H9 (cell line): ENCODE measurements around the gene CDS1. TPM values are rescaled to one million over a fixed set of nuclear protein-coding genes. Genes with fewer than 3 reads are reported as not detected.

ENCODE experiments used
- DNase-seq: peaks from one replicate; pipeline ENCODE4 v3.0.0-alpha.2; 2017
- H2AFZ ChIP-seq: one replicate; pipeline ENCODE4 v1.6.1; 2013; ENCODE audit warnings: mild to moderate bottlenecking, low read length, control low read depth, moderate library complexity
- H2AK5ac ChIP-seq: 2 replicates; pipeline ENCODE4 v1.6.1; 2013; ENCODE audit warnings: low read length, control low read depth, mixed read lengths; ENCODE audit not compliant: insufficient read length
- H2BK120ac ChIP-seq: one replicate; pipeline ENCODE4 v1.6.1; 2013; ENCODE audit warnings: low read depth, mild to moderate bottlenecking, low read length, control low read depth, inconsistent platforms; ENCODE audit not compliant: poor library complexity, severe bottlenecking
- H2BK12ac ChIP-seq: 2 replicates; pipeline ENCODE4 v1.6.1; 2013; ENCODE audit warnings: low read length, control low read depth, mixed read lengths, low read depth; ENCODE audit not compliant: insufficient read length
- H2BK15ac ChIP-seq: 2 replicates; pipeline ENCODE4 v1.6.1; 2013; ENCODE audit warnings: low read depth, low read length, control low read depth
- H2BK20ac ChIP-seq: one replicate; pipeline ENCODE4 v1.6.1; 2013; ENCODE audit warnings: low read depth, mild to moderate bottlenecking, low read length, control low read depth, inconsistent platforms; ENCODE audit not compliant: poor library complexity, severe bottlenecking
- H2BK5ac ChIP-seq: 2 replicates; pipeline ENCODE4 v1.6.1; 2013; ENCODE audit warnings: low read length, control low read depth, mixed read lengths; ENCODE audit not compliant: insufficient read length
- H3K14ac ChIP-seq: 2 replicates; pipeline ENCODE4 v1.6.1; 2013; ENCODE audit warnings: low read length, control low read depth; ENCODE audit not compliant: insufficient read depth
- H3K18ac ChIP-seq: 2 replicates; pipeline ENCODE4 v1.6.1; 2013; ENCODE audit warnings: low read depth, mild to moderate bottlenecking, mixed read lengths, low read length, control low read depth; ENCODE audit not compliant: insufficient read length
- H3K23ac ChIP-seq: 2 replicates; pipeline ENCODE4 v1.6.1; 2013; ENCODE audit warnings: low read length, control low read depth, mixed read lengths, low read depth; ENCODE audit not compliant: insufficient read length
- H3K23me2 ChIP-seq: 2 replicates; pipeline ENCODE4 v1.6.1; 2013; ENCODE audit warnings: low read depth, mild to moderate bottlenecking, mixed read lengths, low read length, control low read depth; ENCODE audit not compliant: insufficient read length, poor library complexity, severe bottlenecking
- H3K27ac ChIP-seq: 2 replicates; pipeline ENCODE4 v1.5.1; 2013; ENCODE audit warnings: low read length, control low read depth, mixed read lengths, low read depth; ENCODE audit not compliant: insufficient read length
- H3K27me3 ChIP-seq: 2 replicates; pipeline ENCODE4 v1.6.1; 2013; ENCODE audit warnings: low read length, control low read depth, inconsistent platforms; ENCODE audit not compliant: insufficient read depth
- H3K4ac ChIP-seq: 2 replicates; pipeline ENCODE4 v1.6.1; 2013; ENCODE audit warnings: low read depth, mild to moderate bottlenecking, control low read depth, inconsistent platforms, low read length, moderate library complexity
- H3K4me1 ChIP-seq: 2 replicates; pipeline ENCODE4 v1.6.1; 2013; ENCODE audit warnings: low read length, control low read depth, inconsistent platforms; ENCODE audit not compliant: insufficient read depth
- H3K4me2 ChIP-seq: 2 replicates; pipeline ENCODE4 v1.6.1; 2013; ENCODE audit warnings: low read length, control low read depth, mixed read lengths; ENCODE audit not compliant: insufficient read length, insufficient read depth
- H3K56ac ChIP-seq: 2 replicates; pipeline ENCODE4 v1.6.1; 2013; ENCODE audit warnings: low read depth, mild to moderate bottlenecking, mixed read lengths, low read length, control low read depth; ENCODE audit not compliant: insufficient read length
- H3K79me1 ChIP-seq: 2 replicates; pipeline ENCODE4 v1.6.1; 2013; ENCODE audit warnings: low read depth, mild to moderate bottlenecking, moderate library complexity, low read length, control low read depth, inconsistent platforms; ENCODE audit not compliant: insufficient read depth, poor library complexity, severe bottlenecking
- H3K79me2 ChIP-seq: 2 replicates; pipeline ENCODE4 v1.6.1; 2013; ENCODE audit warnings: low read length, control low read depth, inconsistent platforms; ENCODE audit not compliant: insufficient read depth
- H3K9ac ChIP-seq: 2 replicates; pipeline ENCODE4 v1.6.1; 2013; ENCODE audit warnings: low read length, control low read depth, mixed read lengths; ENCODE audit not compliant: insufficient read length; ENCODE audit errors: extremely low read depth
- H3K9me3 ChIP-seq: one replicate; pipeline ENCODE4 v1.6.1; 2013; ENCODE audit warnings: low read depth, low read length, inconsistent platforms; ENCODE audit not compliant: control insufficient read depth
- H3T11ph ChIP-seq: one replicate; pipeline ENCODE4 v1.6.1; 2013; ENCODE audit warnings: mild to moderate bottlenecking, low read length, control low read depth, inconsistent platforms
- H4K20me1 ChIP-seq: one replicate; pipeline ENCODE4 v1.6.1; 2013; ENCODE audit not compliant: control insufficient read depth, insufficient read length, insufficient read depth
- H4K5ac ChIP-seq: 2 replicates; pipeline ENCODE4 v1.6.1; 2013; ENCODE audit warnings: low read depth, mild to moderate bottlenecking, mixed read lengths, low read length, control low read depth; ENCODE audit not compliant: insufficient read length
- H4K8ac ChIP-seq: replicated peaks from 2 replicates; pipeline ENCODE4 v1.6.1; 2013; ENCODE audit warnings: low read length, control low read depth, mixed read lengths, low read depth; ENCODE audit not compliant: insufficient read length
- H4K91ac ChIP-seq: 2 replicates; pipeline ENCODE4 v1.6.1; 2013; ENCODE audit warnings: low read depth, mild to moderate bottlenecking, moderate library complexity, mixed read lengths, low read length, control low read depth; ENCODE audit not compliant: insufficient read length
- H3K27ac Mint-ChIP-seq, 3 experiments: 2 replicates in 2 of 3; 3 replicates in 1 of 3; pipeline ENCODE4 v1.8.0; 2020 to 2021; ENCODE audit warnings: mixed read lengths in 3 of 3, mild to moderate bottlenecking in 1 of 3, moderate library complexity in 1 of 3
- H3K27me3 Mint-ChIP-seq: 2 replicates; pipeline ENCODE4 v1.8.0; 2021; ENCODE audit warnings: low read depth, mild to moderate bottlenecking, moderate library complexity, mixed read lengths
- H3K36me3 Mint-ChIP-seq, 3 experiments: 2 replicates in 2 of 3; 3 replicates in 1 of 3; pipeline ENCODE4 v1.8.0; 2020 to 2021; ENCODE audit warnings: low read depth in 3 of 3, mixed read lengths in 3 of 3; ENCODE audit not compliant: insufficient read depth in 1 of 3
- H3K4me1 Mint-ChIP-seq, 2 experiments: 2 replicates each; pipeline ENCODE4 v1.8.0; 2020; ENCODE audit warnings: mixed read lengths in 2 of 2
- H3K4me3 Mint-ChIP-seq, 2 experiments: 2 replicates in 1 of 2; 3 replicates in 1 of 2; pipeline ENCODE4 v1.8.0; 2020 to 2021; ENCODE audit warnings: mild to moderate bottlenecking in 2 of 2, mixed read lengths in 2 of 2, moderate library complexity in 1 of 2
- H3K9me3 Mint-ChIP-seq, 2 experiments: 2 replicates in 1 of 2; 3 replicates in 1 of 2; pipeline ENCODE4 v1.8.0; 2020; ENCODE audit warnings: mild to moderate bottlenecking in 2 of 2, mixed read lengths in 2 of 2, moderate library complexity in 1 of 2
- WGBS: extraction: QIAGEN DNeasy Blood & Tissue Kit; methylation state at CpG from one replicate; pipeline ENCODE4 v1.1.7; 2013; ENCODE audit warnings: missing lambda C conversion rate, low lambda C conversion rate, mixed read lengths; ENCODE audit not compliant: insufficient read length; ENCODE audit errors: extremely low coverage; 5-methylcytosine and 5-hydroxymethylcytosine counted together
- total RNA-seq: library from RNA; stranded (reverse); gene quantifications from 2 replicates; pipeline ENCODE4 v1.2.1, GENCODE V29; 2021
- TF ChIP-seq, protein P1 (sequence below): fragments of 200-600 bp; sonication (generic); conservative IDR thresholded peaks from 3 replicates; pipeline ENCODE4 v1.8.0; 2021; ENCODE audit warnings: antibody characterized with exemption, mild to moderate bottlenecking

Gene CDS1
- total RNA-seq, 1 experiment from 2014 or later, result 7.5 TPM

GRCh38 chr4:84691800-84692199 lies 108.9 kb downstream of the CDS1 start:
- Histone ChIP-seq H3K4ac (no peak overlapping the region), H3K9ac (no peak overlapping the region), H3K56ac (no peak overlapping the region), H3K27me3 (no peaks in the 10 kb centered on the region), H4K5ac (no peak overlapping the region), H2BK120ac (no peak overlapping the region), H4K91ac (no peak overlapping the region), H3K27ac (no peak overlapping the region), H4K20me1 (no peaks in the 10 kb centered on the region), H2BK20ac (no peak overlapping the region), H2BK12ac (no peak overlapping the region), H3K79me2 (no peaks in the 10 kb centered on the region), H3K4me2 (no peak overlapping the region), H2BK15ac (no peak overlapping the region), H3K9me3 (no peaks in the 10 kb centered on the region), H3K23ac (no peak overlapping the region), H2BK5ac (no peak overlapping the region), H2AFZ (no peak overlapping the region), H3K18ac (no peak overlapping the region), H3K4me1 (no peaks in the 10 kb centered on the region; the same call in 1 of the 2 replicates), H3T11ph (no peak overlapping the region), H3K79me1 (no peaks in the 10 kb centered on the region), H4K8ac (no peak overlapping the region), H2AK5ac (no peak overlapping the region), H3K23me2 (no peaks in the 10 kb centered on the region), H3K14ac (no peak overlapping the region)
- Mint-ChIP-seq H3K9me3 (no peaks in the 10 kb centered on the region), H3K27me3 (no peaks in the 10 kb centered on the region), H3K27ac (peak overlapping the region in 1 of 3 experiments; percentile 15; a peak in 1 of 7 replicates), H3K4me3 (no peak overlapping the region), H3K36me3 (peaks cover 22 to 75% (median 55%) of the 10 kb centered on the region in 3 experiments; a peak in 6 of 7 replicates), H3K4me1 (peaks cover 7 to 10% of the 10 kb centered on the region in 2 experiments)
- no peak for DNase-seq
- WGBS, result no CpG with 5 or more reads among the region's 1 CpG
- TF ChIP-seq, protein P1, sequence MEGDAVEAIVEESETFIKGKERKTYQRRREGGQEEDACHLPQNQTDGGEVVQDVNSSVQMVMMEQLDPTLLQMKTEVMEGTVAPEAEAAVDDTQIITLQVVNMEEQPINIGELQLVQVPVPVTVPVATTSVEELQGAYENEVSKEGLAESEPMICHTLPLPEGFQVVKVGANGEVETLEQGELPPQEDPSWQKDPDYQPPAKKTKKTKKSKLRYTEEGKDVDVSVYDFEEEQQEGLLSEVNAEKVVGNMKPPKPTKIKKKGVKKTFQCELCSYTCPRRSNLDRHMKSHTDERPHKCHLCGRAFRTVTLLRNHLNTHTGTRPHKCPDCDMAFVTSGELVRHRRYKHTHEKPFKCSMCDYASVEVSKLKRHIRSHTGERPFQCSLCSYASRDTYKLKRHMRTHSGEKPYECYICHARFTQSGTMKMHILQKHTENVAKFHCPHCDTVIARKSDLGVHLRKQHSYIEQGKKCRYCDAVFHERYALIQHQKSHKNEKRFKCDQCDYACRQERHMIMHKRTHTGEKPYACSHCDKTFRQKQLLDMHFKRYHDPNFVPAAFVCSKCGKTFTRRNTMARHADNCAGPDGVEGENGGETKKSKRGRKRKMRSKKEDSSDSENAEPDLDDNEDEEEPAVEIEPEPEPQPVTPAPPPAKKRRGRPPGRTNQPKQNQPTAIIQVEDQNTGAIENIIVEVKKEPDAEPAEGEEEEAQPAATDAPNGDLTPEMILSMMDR, result no peak
